Vagina (tissue), 2 donors: ENCODE measurements around the gene IL2RG.

ENCODE experiments used
- POLR2A ChIP-seq, 2 donors: fragments of 450-650 bp; IDR thresholded peaks; one replicate each; pipeline ENCODE4 v1.6.1; 2017; ENCODE audit warnings: antibody characterized with exemption in 2 of 2, mild to moderate bottlenecking in 2 of 2, moderate library complexity in 2 of 2
- TF ChIP-seq, protein P1 (sequence below), 3 experiments: fragments of 450-650 bp in 2 of 3; fragments of 200-600 bp in 1 of 3; sonication (generic) in 1 of 3; IDR thresholded peaks; one replicate each; pipeline ENCODE4 v1.5.1; 2017 to 2019; ENCODE audit warnings: antibody characterized with exemption in 3 of 3, mild to moderate bottlenecking in 2 of 3, moderate library complexity in 2 of 3

GRCh38 chrX:71154196-71154595 is 42.8 kb upstream of the IL2RG start:
- TF ChIP-seq, protein P1, sequence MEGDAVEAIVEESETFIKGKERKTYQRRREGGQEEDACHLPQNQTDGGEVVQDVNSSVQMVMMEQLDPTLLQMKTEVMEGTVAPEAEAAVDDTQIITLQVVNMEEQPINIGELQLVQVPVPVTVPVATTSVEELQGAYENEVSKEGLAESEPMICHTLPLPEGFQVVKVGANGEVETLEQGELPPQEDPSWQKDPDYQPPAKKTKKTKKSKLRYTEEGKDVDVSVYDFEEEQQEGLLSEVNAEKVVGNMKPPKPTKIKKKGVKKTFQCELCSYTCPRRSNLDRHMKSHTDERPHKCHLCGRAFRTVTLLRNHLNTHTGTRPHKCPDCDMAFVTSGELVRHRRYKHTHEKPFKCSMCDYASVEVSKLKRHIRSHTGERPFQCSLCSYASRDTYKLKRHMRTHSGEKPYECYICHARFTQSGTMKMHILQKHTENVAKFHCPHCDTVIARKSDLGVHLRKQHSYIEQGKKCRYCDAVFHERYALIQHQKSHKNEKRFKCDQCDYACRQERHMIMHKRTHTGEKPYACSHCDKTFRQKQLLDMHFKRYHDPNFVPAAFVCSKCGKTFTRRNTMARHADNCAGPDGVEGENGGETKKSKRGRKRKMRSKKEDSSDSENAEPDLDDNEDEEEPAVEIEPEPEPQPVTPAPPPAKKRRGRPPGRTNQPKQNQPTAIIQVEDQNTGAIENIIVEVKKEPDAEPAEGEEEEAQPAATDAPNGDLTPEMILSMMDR (IDR thresholded peaks at IDR 0.05), result no peak
- no peak for TF ChIP-seq POLR2A (IDR thresholded peaks at IDR 0.05)
